Suppressor macrophage treated with lipopolysaccharide for 1 hour (primary cell): ENCODE measurements around the gene EXD3.
"Not testable (repeated sequence)": the region's sequence is repeated elsewhere in the genome, so short reads cannot be mapped to it uniquely, and the experiment has no call there.

Source experiments
- DNase-seq, 3 donors: peaks; one replicate each; pipeline ENCODE4 v3.0.0-alpha.2; 2020 to 2022

Gene EXD3

DNA sequence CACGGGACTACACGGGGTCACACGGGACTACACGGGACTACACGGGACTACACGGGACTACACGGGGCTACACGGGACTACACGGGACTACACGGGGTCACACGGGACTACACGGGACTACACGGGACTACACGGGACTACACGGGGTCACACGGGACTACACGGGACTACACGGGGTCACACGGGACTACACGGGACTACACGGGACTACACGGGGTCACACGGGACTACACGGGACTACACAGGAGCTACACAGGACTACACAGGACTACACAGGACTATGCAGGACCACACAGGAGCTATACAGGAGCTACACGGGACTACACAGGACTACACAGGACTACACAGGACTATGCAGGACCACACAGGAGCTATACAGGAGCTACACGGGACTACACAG, 93.4 kb downstream of the EXD3 start:
- not testable (repeated sequence) for DNase-seq

GRCh38 chr9:137327641-137328550, 95.1 kb downstream of the EXD3 start:
- DNase-seq, result peak in 2 of 3 donors; percentile 61 to 72

DNA sequence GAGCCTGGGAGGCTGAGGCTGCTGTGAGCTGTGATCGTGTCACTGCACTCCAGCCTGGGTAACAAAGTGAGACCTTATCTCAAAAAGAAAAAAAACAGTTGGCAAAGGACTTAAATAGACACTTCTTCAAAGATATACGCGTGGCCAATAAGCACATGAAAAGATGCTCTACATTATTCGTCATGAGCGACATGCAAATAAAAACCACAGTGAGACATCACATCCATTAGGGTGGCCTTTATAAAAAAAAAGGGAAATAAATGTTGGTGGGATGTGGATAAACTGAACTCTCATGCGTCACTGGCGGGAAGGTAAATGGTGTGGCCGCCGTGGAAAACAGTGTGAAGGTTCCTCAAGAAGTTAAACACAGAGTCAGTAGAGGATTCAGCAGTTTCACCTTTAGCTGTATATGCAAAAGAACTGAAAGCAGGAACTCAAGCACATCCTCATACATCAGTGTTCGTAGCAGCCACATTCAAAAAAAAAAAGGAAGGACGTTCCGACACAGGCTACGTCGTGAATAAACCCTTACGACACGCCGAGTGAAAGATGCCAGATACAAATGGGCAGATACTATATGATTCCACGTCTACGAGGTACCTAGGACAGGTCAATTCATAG, 96.4 kb downstream of the EXD3 start:
- DNase-seq, result peak; percentile 63 to 93 (median 83)

- DNase-seq, result no peak
These were observed 97.2 kb downstream of the EXD3 start for GRCh38 chr9:137325799-137326198.

GRCh38 chr9:137325124-137325523, 97.8 kb downstream of the EXD3 start:
- DNase-seq, result no peak

GRCh38 chr9:137323531-137324331, 99.2 kb downstream of the EXD3 start:
- DNase-seq, result no peak

DNA sequence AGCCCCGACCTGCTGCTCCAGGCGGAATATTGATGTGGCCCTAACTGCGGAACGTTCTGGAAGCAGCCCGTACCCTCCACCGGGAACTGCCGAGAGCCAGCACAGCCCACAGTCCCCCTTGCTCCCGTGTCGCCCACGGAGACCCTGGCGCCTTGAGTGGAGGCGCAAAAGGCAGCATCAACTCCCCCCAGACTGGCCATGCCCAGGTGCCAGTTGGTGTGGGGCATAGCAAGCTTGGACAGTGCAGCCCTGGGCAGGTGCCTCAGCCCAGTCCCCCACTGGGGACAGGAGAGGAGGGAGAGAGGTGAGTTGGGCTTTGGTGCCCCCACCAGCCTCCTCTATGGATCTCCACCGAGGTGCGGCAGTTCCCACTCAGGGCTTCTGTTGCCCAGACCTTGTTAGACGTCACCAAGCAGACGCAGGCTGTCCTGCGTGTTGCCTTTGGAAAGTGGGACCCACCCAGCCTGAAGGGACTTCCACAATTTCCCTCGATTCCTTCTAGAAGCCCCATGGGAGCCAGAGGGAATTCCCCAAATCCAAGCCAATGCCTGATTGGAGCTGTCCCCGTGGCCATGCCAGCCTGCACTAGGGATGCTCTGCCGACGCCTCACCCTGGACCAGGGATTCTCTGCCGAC, 101.1 kb downstream of the EXD3 start:
- DNase-seq, result no peak

GRCh38 chr9:137320555-137321384, 102.2 kb downstream of the EXD3 start:
- DNase-seq, result peak; percentile 63 to 75 (median 70)

DNA sequence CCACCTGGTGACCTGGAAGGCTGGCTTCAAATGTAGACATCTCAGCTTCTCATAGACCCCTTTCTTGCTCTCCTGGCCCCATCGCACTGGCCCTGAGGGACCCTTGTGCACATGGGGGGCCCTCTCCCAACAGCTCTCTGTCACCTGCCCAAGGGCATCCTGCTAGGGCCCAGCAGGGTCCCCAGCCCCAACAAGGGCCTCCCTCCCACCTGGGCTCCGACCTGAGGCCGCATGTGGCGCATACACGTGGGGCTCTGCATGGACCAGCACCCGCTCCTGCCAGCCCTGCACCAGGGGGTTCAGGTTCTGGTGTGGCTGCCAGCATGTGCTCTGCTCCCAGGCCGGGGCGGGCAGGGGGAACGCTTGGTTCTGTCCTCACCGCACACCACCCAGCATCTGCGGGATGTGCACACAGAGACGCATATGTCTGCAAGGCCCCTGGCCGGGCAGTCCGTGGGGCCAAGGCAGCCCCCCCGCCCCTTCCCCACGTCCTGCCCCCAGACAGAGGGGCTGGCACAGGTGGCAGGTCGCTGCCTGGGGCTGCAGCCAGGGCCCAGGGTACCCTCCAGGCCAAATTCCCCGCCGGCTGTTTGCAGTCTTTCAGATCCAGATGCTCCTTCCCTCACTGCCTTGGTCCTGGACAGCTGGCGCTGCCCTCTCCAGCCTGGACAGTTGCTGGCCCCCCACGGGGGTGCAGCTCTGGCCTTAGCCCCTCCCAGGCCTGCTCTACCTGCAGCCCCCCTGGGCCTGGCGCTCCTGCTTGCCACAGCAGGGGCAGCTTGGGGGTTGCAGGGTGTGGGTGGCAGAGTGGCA, 103.0 kb downstream of the EXD3 start:
- no peak for DNase-seq

DNA sequence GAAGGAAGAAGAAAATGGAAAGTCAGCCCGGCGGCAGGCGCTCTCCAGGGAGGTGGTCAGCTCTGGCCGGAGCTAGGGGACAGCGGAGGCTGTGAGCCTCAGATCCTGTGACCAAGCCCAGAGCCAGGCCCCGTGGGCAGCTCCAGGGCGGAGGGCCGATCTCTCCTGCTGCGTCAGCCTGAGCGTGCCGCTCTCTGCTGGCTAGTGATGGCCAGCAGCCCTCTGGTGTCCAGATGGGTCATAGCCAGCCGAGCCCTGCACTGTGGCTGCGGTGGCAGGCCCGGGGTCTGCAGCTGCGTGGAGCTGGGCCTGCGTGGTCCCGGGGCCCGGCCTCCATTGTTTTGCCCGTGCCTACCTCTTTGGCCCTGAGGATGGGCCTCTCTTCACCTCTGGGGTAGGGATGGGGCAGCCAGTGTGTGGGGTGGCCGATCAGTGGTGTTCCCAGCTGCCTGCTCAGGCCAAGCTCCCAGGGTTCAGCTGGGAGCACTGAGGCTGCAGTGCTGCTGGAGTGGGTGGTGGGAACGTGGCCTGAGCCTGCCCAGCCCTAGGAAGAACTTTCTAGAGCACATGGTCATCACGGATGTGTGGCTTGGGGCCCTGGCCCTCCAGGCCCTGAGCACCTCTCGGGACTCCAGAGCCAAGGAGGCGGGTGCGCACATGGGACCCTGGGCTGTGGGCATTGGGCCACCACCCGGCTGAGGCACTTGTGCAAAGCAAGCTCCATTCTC, 103.8 kb downstream of the EXD3 start:
- DNase-seq, result no peak

DNA sequence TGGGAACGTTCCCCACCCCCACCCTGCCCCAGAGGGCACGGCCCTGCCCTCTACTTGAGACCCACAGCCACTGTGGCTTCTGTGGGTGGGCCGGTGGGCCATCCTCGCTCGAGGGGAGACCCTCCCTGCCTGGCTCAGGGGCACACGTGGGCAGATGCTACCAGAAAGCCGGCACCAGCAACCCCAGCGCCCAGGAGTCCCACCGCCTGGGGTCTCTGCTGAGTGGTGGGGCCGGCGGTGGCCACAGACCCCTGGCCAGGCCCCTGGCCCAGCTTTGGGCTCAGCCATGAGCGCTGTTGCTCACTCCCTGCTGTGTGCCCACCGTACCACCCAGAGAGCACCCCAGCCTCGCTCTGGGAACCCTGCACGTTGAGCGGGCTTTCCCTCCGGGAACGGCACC, 104.4 kb downstream of the EXD3 start:
- DNase-seq, result no peak

- no peak for DNase-seq
These were observed 105.0 kb downstream of the EXD3 start for GRCh38 chr9:137317718-137318511.

GRCh38 chr9:137317021-137317717, 105.8 kb downstream of the EXD3 start:
- DNase-seq, result no peak

DNA sequence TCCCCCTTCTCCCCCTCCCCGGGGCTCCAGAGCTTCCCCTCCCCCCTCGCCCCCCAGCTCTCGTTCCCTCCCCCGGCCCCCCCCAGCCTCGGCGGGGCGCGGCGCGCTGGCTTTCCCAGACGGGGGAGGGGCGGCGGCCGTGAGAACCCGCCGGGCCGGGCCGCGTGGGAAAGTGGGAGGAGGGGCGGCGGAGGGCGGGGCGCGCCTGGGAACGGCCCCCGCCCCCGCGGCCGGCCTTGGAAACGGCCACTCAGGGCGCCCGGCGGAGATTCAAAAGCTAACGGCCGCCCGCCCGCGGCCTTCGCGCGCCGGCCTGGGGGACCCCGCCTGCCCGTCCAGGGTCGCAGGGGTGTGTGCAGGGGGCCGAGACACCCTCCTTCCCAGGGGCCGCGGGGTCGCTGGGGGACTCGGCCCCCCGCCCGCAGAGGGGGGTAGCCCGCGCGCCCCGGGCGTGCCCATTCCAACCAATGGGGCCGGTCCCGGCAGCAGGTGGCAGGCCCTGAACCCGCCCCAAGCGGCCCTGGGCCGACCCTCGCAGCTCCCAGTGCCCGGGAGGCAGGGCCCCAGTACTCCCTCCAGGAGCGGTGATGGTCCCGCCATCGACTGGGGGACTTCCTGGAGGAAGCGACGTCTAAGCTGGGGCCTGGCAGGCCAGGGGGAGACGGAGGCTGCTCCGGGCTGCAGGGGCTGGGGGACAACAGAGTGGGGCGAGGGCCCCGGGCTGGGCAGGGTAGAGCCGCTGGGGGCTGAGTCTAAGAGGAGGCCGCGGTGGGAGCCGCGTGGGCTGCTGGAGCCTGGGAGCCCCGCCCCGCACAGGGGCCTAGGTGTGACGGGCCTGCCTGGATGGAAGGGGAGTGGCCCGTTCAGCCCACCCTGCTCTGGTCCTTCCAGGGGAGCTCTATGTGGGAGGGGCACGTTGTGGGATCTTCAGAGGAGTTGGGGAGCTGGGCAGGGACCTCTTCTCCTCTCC, 106.7 kb downstream of the EXD3 start:
- DNase-seq, result peak; percentile 52 to 90 (median 67)

DNA sequence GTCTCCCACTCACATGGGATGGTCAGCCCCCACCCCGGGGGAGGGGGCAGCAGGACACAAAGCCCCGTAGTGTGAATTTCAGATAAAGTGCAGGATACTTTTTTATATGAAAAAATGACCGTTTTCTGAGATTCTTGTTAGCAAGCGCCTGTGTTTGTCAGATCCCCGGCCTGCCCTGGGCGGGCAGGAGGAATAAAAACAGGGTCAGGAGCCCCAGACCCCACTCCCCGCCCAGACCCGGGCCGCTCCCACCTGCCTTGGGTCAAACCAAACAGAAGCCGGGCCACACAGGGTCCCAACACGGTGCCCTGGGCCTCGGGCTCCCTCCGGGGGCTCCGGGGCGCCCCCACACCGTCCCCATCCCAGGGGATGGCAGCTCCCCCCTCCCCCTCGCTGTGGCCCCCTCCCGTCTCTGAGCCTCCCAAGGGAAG, 107.4 kb downstream of the EXD3 start:
- DNase-seq, result no peak

DNA sequence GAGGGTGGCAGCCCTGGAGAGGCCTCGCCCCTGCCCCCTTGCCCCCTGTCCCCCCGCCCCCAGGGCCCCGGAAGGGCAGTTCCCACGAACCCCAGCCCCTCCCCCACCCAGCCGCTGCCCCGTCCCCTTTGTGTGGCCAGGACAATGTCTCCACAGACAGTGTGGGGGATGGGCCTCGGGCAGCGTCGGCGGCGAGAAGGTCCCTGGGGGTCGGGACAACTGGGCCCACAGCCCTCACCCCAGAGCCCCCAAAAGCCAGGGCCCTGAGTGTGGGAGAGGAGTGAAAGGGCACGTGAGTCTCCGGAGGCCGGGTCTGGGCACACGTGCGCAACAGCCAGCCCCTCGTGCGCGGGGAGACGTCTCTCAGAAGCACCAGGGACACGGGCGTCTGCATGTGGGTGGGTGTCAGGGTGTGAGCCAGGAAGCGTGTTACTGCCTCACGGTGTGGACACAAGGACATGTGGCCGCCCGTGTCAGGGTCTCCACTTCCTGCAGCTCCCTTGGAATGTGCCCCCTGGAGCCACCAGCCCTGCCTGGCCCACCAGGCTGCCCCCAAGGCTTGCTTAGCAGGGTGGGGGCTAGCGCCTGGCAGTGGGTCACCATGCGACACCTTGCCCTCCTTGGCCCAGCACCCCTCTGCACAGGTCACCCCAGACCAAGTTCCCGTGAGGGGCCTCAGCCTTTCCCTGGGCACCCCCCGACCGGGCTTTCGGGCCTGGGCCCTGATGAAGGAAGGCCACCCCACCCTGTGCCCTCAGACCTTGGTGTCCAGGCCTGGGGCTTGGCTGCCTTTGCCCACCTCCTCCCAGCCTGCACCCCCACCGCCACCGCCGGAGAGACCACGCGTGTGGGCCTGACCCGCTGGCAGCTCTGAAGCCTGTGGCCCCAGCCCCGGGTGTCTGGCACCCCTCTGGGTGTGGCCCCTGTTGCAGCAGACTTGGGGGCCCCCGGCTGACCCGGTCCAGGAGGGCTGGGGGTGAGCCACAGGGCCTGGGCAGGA, 108.1 kb downstream of the EXD3 start:
- no peak for DNase-seq
